Common myeloid progenitor, CD34-positive (primary cell): ENCODE results near the gene ZNF169.

Experiments
- CTCF ChIA-PET: fragments of 350-600 bp; sonication (Branson Sonifier 250); formaldehyde crosslinking; loops from one replicate; lab custom pipeline; 2021; ENCODE audit warnings: antibody characterized with exemption; lab: Charles Lee
- POLR2A ChIA-PET: fragments of 350-600 bp; sonication (Branson Sonifier 250); formaldehyde crosslinking; loops from one replicate; lab custom pipeline; 2021; ENCODE audit warnings: antibody characterized with exemption; lab: Charles Lee
- DNase-seq, 3 donors: peaks; one replicate each; pipeline versions ENCODE4 v3.0.0 to v3.0.0-alpha.2; 2013
- H3K27ac ChIP-seq, 2 experiments: 1 replicate in 1 of 2; 2 replicates in 1 of 2; pipeline ENCODE4 v1.7.0; 2013; ENCODE audit warnings: inconsistent platforms in 2 of 2, low read length in 2 of 2, mild to moderate bottlenecking in 2 of 2, low read depth in 1 of 2, moderate library complexity in 1 of 2; ENCODE audit not compliant: severe bottlenecking in 2 of 2, insufficient read depth in 1 of 2, poor library complexity in 1 of 2
- H3K27me3 ChIP-seq, 5 experiments: replicated peaks in 2 of 5; 1 replicate in 3 of 5; 2 replicates in 2 of 5; pipeline versions ENCODE4 v1.6.1 to v1.7.0; 2013; ENCODE audit warnings: low read length in 4 of 5, mild to moderate bottlenecking in 2 of 5, moderate library complexity in 2 of 5, inconsistent platforms in 1 of 5; ENCODE audit not compliant: insufficient read depth in 5 of 5, control insufficient read depth in 4 of 5
- H3K36me3 ChIP-seq, 4 experiments: 1 replicate in 2 of 4; 2 replicates in 2 of 4; pipeline versions ENCODE4 v1.6.1 to v1.7.0; 2013; ENCODE audit warnings: low read length in 3 of 4, control low read depth in 1 of 4, mild to moderate bottlenecking in 1 of 4; ENCODE audit not compliant: control insufficient read depth in 4 of 4, insufficient read depth in 4 of 4
- H3K4me1 ChIP-seq, 4 experiments: 1 replicate in 3 of 4; 2 replicates in 1 of 4; pipeline versions ENCODE4 v1.6.1 to v1.7.1; 2013; ENCODE audit warnings: low read length in 3 of 4, mild to moderate bottlenecking in 3 of 4, control low read depth in 1 of 4, inconsistent platforms in 1 of 4, moderate library complexity in 1 of 4; ENCODE audit not compliant: control insufficient read depth in 4 of 4, insufficient read depth in 4 of 4; ENCODE audit errors: control extremely low read depth in 1 of 4
- H3K4me3 ChIP-seq, 7 experiments: 1 replicate in 4 of 7; 2 replicates in 3 of 7; pipeline versions ENCODE4 v1.5.1 to v1.7.0; 2013; ENCODE audit warnings: mild to moderate bottlenecking in 7 of 7, low read length in 6 of 7, moderate library complexity in 6 of 7, inconsistent platforms in 2 of 7, low read depth in 2 of 7, control low read depth in 1 of 7; ENCODE audit not compliant: insufficient read depth in 4 of 7, control insufficient read depth in 1 of 7; ENCODE audit errors: extremely low read depth in 1 of 7
- H3K9me3 ChIP-seq, 5 experiments: 1 replicate in 4 of 5; 2 replicates in 1 of 5; pipeline versions ENCODE4 v1.6.1 to v1.7.1; 2013; ENCODE audit warnings: low read length in 4 of 5, mild to moderate bottlenecking in 2 of 5, inconsistent platforms in 1 of 5, low read depth in 1 of 5, moderate library complexity in 1 of 5; ENCODE audit not compliant: control insufficient read depth in 4 of 5, insufficient read depth in 2 of 5; ENCODE audit errors: control extremely low read depth in 1 of 5
- WGBS: methylation state at CpG from one replicate; pipeline ENCODE4 v1.1.5; 2013; ENCODE audit not compliant: insufficient coverage; 5-methylcytosine and 5-hydroxymethylcytosine counted together

Gene ZNF169

DNA sequence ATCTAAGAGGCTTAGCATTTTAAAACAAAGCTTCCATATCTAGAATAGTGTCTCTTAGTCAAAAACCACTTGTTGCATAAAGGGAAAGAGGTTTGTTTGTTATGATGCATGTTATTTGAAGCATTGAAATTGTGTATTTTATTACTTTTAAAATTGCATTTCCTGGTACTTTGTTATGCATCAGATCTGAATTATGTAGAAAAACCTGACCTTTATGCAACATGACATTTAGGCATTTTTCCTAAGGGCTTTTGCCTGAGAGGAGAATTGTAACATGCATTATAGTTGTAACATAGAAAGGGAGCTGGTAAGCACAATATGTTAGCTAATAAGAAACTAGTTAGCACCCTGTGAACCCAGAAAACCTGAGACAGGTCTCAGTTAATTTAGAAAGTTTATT lies 22.0 kb downstream of the ZNF169 start:
- H3K27me3 ChIP-seq = no peaks in the 10 kb centered on the region

DNA sequence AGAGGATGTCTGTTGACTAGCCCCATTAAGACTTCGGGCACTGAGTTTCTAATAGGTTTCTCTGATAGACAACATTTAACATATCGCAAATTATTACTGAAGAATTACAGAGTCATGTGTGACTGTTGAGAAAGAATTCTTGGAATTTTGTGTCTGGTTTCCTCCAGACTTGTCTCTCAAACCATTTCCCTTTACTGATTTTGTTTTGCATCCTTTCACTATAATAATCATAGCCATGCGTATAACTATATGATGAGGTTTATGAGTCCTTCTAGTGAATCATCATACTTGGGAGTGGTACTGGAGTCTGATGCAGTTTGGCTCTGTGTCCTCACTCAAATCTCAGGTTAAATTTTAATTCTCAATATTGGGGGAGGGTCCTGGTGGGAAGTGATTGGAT lies 27.0 kb downstream of the ZNF169 start:
- Histone ChIP-seq H3K27me3 (no peaks in the 10 kb centered on the region), H3K4me1 (no peaks in the 10 kb centered on the region), H3K4me3 (no peak overlapping the region), H3K9me3 (peaks cover 0 to 16% (median 4%) of the 10 kb centered on the region in 5 experiments), H3K27ac (no peak overlapping the region), H3K36me3 (peaks cover 7 to 60% (median 24%) of the 10 kb centered on the region in 4 experiments)
- POLR2A ChIA-PET = no interaction called here
- no CpG with 5 or more reads among the region's 3 CpGs for WGBS
- CTCF ChIA-PET = no interaction called here
- DNase-seq = no peak

More for the DNA sequence above, 22.0 kb downstream of the ZNF169 start:
- no peaks in the 10 kb centered on the region for H3K4me1 ChIP-seq
- H3K36me3 ChIP-seq = peaks cover 17 to 64% (median 32%) of the 10 kb centered on the region in 4 experiments
- peaks cover 3 to 47% (median 23%) of the 10 kb centered on the region in 5 experiments for H3K9me3 ChIP-seq
- POLR2A ChIA-PET = no interaction called here
- CTCF ChIA-PET = no interaction called here
- H3K27ac ChIP-seq = no peak overlapping the region
- DNase-seq = no peak
- no peak overlapping the region for H3K4me3 ChIP-seq

DNA sequence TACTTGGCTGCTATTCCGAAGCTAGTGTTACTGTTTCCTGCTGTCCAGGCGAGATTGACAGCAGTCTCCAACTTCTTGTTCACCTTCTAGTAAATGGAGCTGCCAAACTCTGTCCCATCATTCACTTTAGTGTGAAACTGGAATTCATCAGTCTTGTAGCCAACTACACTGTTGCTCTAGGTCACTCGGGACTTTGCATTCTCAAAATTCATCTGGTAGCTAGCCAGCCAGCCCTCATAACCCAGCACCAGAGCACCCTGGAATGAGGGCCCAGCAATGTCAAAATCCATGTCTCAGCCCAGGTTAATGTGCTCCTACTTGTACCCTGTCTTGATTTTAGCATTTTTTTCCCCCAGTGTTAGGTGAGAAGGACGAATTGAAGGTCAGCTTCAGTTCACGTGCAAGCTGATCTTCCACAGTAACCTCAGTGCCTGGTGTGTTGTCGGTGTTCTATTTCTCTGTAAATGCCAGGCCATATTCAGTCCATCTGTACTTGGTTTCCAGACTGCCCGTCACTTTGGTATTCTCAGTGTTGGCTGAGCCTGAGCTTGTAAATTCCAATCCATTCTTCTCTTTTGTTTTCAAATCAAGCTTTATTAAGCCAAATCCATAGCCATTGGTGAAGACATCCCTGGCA lies 28.9 kb downstream of the ZNF169 start:
- Histone ChIP-seq H3K4me1 (no peaks in the 10 kb centered on the region), H3K36me3 (peaks cover 5 to 61% (median 31%) of the 10 kb centered on the region in 4 experiments), H3K9me3 (peaks cover 0 to 9% (median 1%) of the 10 kb centered on the region in 5 experiments), H3K27ac (no peak overlapping the region), H3K27me3 (no peaks in the 10 kb centered on the region), H3K4me3 (no peak overlapping the region)
- POLR2A ChIA-PET = no interaction called here
- DNase-seq = no peak
- WGBS = 100% methylated on average over 6 of the region's 7 CpGs
- CTCF ChIA-PET = no interaction called here

DNA sequence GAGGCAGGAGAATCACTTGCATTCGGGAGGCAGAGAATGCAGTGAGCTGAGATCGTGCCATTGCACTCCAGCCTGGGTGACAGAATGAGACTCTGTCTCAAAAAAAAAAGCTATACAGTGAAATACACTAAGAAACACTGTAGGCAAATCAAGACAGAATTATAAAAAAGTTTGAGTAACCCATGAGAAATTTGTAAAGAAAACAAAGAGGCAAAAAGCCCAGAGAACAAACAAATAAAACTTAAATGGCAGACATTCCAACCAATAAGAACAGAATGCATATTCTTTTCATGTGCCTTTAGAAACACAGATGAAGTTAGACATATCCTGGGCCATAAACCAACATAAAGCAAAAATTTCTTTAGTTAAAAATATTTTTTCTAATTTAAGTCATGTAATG lies 30.6 kb downstream of the ZNF169 start:
- Histone ChIP-seq H3K36me3 (peaks cover 12 to 63% (median 37%) of the 10 kb centered on the region in 4 experiments), H3K4me1 (no peaks in the 10 kb centered on the region), H3K27ac (no peak overlapping the region), H3K4me3 (no peak overlapping the region), H3K9me3 (peaks cover 0 to 6% (median 1%) of the 10 kb centered on the region in 5 experiments), H3K27me3 (no peaks in the 10 kb centered on the region)
- ChIA-PET POLR2A (no interaction called here), CTCF (no interaction called here)
- DNase-seq = no peak
- WGBS = 100% methylated on average over 2 of the region's 2 CpGs

DNA sequence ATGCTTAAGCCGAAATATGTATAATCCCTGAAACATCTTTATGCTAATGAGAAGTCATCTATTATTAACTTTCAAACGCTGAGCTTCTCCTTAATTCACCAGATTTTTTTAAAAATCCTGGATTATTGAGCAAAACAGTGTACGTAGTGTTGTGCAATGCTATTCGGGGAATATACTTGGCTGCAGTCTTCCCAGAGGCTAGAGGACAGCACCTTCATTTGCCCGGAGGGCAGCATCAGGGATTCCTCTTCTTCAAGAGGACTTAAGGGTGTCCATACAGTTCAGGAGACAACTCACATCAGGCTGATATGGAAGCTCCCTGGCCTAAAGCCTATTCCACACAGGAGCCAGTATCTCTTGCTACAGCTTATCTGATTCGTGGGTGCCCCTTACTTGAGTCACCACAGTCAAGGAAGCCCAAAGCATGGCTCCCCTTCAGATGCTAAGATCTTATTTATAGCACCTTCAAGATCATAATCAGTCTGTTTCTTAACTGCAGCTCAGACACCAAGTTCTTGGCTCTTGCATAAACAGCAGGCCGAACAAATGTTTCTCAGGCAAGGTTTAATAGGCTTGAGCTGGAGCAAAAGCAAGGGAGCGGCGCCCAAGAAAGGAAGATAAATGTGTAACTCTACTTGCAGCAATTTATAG lies 40.0 kb downstream of the ZNF169 start:
- no peaks in the 10 kb centered on the region for H3K27me3 ChIP-seq
- H3K9me3 ChIP-seq = no peaks in the 10 kb centered on the region
- H3K36me3 ChIP-seq = peaks cover 4 to 19% (median 16%) of the 10 kb centered on the region in 4 experiments
- ChIA-PET POLR2A (no interaction called here), CTCF (no interaction called here)
- no peak for DNase-seq
- H3K27ac ChIP-seq = no peak overlapping the region
- H3K4me1 ChIP-seq = no peaks in the 10 kb centered on the region
- no peak overlapping the region for H3K4me3 ChIP-seq
- 88% methylated on average over 6 of the region's 9 CpGs for WGBS

DNA sequence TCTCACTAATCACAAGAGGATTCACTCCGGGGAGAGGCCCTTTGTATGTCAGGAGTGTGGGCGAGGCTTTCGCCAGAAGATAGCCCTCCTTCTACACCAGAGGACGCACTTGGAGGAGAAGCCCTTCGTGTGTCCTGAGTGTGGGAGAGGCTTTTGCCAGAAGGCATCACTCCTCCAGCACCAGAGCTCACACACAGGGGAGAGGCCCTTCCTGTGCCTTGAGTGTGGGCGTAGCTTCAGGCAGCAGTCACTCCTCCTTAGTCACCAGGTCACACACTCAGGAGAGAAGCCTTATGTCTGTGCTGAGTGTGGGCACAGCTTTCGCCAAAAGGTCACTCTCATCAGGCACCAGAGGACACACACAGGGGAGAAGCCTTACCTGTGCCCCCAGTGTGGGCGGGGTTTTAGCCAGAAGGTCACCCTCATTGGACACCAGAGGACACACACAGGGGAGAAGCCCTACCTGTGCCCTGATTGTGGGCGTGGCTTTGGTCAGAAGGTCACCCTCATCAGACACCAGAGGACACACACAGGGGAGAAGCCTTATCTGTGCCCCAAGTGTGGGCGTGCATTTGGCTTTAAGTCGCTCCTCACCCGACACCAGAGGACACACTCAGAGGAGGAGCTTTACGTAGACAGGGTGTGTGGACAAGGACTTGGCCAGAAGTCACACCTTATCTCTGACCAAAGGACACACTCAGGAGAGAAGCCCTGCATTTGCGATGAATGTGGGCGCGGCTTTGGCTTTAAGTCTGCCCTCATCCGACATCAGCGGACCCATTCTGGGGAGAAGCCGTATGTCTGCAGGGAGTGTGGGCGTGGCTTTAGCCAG lies 41.6 kb downstream of the ZNF169 start:
- ChIA-PET CTCF (no interaction called here), POLR2A (no interaction called here)
- Histone ChIP-seq H3K9me3 (no peaks in the 10 kb centered on the region), H3K27me3 (no peaks in the 10 kb centered on the region), H3K4me3 (no peak overlapping the region), H3K36me3 (peaks cover 4 to 13% (median 9%) of the 10 kb centered on the region in 4 experiments), H3K27ac (no peak overlapping the region), H3K4me1 (no peaks in the 10 kb centered on the region)
- 97% methylated on average over 16 of the region's 20 CpGs for WGBS
- no peak for DNase-seq

DNA sequence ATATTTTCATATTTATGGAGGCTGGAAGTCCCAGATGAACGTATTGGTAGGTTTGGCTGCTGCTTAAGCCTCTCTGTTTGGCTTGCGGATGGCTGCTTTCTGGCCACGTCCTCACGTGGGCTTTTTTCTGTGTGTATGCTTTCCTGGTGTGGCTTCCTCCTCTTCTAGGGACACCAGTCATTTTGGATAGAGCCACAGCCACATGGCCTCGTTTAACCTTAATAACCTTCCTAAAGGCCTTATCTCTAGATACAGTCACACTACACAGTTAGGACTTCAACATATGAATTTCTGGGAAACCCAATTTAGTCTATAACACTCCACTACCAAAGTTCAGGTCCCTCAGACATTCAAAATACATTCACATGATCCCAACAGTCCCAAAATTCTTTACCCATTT lies 42.5 kb downstream of the ZNF169 start:
- no peak for DNase-seq
- POLR2A ChIA-PET = no interaction called here
- Histone ChIP-seq H3K9me3 (no peaks in the 10 kb centered on the region), H3K27ac (no peak overlapping the region), H3K27me3 (no peaks in the 10 kb centered on the region), H3K36me3 (peaks cover 3 to 10% (median 7%) of the 10 kb centered on the region in 4 experiments), H3K4me3 (no peak overlapping the region), H3K4me1 (no peaks in the 10 kb centered on the region)
- CTCF ChIA-PET = no interaction called here
- WGBS = 92% methylated on average over 3 of the region's 5 CpGs
